GM18858 (cell line): Measurements from ENCODE around the gene RCHY1.
"Not testable (repeated sequence)": the region's sequence is repeated elsewhere in the genome, so short reads cannot be mapped to it uniquely, and the experiment has no call there.

ENCODE experiments used
- ATAC-seq: cut with Tn5 transposase; IDR thresholded peaks from one replicate; pipeline ENCODE4 v1.9.1; 2021; ENCODE audit not compliant: unreplicated experiment

RCHY1 gene

DNA sequence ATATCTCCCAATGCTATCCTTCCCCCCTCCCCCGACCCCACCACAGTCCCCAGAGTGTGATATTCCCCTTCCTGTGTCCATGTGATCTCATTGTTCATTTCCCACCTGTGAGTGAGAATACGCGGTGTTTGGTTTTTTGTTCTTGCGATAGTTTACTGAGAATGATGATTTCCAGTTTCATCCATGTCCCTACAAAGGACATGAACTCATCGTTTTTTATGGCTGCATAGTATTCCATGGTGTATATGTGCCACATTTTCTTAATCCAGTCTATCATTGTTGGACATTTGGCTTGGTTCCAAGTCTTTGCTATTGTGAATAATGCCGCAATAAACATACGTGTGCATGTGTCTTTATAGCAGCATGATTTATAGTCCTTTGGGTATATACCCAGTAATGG, 5.2 kb upstream of the RCHY1 start:
- ATAC-seq: not testable (repeated sequence)

GRCh38 chr4:75516144-75516543, 1.9 kb upstream of the RCHY1 start:
- no peak for ATAC-seq

- ATAC-seq: no peak
These were observed 878 bp upstream of the RCHY1 start for GRCh38 chr4:75514949-75515612.

DNA sequence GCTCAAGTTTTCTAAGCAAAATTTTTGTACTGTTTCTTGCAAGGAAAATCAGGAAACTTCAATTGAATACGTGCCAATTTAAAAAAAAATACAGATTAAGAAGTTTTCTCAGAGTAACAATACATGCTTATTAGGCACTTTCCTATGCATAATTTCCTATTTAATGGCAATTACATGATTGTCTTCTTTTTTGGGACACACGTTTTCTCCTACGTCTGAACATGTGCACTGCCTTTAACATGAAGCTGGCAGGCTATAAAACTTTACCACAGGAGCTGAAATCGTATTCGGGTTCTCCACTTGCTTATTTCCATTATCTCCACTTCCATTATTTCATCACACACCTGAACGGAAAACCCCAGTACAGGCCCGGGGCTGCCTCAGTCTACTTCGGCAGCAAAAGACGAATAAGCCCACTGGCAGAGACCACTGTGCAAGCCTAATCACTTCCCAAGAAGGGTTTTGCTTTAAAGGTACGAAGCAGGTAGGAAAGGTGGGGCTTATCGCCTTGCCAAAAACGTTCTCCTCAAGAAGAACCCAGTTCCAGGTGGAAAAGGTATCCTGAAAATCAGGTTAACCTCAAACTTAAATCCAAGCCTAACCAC, 575 bp downstream of the RCHY1 start:
- ATAC-seq: no peak

- ATAC-seq: no peak
These were observed 1.6 kb downstream of the RCHY1 start for GRCh38 chr4:75512386-75513211.

- ATAC-seq: no peak
These were observed 2.4 kb downstream of the RCHY1 start for GRCh38 chr4:75511841-75512240.

DNA sequence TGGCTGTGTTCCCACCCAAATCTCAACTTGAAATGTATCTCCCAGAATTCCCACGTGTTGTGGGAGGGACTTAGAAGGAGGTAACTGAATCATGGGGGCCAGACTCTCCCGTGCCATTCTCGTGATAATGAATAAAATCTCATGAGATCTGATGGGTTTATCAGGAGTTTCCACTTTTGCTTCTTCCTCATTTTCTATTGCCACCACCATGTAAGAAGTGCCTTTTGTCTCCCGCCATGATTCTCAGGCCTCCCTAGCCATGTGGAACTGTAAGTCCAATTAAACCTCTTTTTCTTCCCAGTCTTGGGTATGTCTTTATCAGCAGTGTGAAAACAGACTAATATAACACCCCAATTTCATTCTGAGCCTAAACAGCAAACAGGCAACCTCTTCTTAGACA, 4.6 kb downstream of the RCHY1 start:
- not testable (repeated sequence) for ATAC-seq

- ATAC-seq: no peak
These were observed 8.6 kb downstream of the RCHY1 start for GRCh38 chr4:75505630-75506029.

DNA sequence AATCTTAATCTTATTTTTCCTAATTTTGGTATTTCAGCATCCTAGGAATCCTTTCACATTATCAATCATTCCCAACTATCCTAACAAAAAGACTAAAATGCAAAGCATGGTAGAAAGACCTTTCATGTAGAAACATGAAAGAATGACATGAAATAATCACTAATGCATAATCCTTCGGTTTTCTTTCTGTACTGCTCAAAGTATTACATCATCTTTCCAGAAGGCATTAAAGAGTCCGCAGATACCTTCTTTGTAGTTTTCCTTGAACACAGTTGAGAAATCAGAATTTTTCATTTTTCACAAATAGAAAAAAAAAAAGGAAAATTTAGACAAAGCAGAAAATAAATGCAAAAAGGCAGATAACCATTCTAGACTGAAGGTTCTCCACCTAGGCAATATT, 11.5 kb downstream of the RCHY1 start:
- no peak for ATAC-seq

GRCh38 chr4:75499900-75500299, 14.3 kb downstream of the RCHY1 start:
- ATAC-seq: no peak

DNA sequence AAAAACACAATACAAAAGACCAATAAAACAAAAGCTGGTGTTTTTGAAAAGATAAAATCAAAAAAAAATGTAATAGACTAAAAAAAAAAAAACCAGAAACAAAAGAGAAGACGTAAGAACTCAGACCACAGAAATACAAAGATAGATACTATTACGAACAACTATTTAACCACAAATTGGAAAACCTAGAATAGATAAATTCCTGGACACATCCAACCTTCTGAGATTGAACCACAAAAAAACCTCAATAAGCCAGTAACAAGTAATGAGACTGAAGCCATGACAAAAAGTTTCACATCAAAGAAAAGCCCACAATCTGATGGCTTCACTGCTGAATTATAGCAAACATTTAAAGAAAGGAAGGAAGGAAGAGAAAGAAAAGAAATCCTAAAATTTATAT, 16.2 kb downstream of the RCHY1 start:
- ATAC-seq: no peak

GRCh38 chr4:75497133-75497532, 17.1 kb downstream of the RCHY1 start:
- ATAC-seq: no peak

- ATAC-seq: no peak
These were observed 17.8 kb downstream of the RCHY1 start for GRCh38 chr4:75496406-75496805.

DNA sequence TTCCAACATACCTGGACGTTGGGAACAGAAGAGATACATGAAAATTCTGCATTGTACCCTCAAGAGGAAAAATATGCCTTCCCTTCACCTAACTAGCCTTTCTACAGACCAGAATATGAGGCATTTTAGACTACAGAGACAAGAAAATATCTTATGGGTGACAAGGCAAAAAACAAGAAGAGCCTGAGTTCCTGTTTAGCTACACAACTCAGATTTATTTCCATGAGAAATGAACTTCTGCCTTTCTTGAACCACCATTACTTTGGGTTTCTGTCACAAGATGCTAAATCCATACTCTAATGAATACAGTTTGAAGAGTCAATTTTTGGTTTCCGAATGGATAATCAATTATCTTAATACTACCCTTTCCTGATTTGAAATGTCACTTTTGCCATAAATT, 18.7 kb downstream of the RCHY1 start:
- ATAC-seq: no peak

GRCh38 chr4:75494563-75494962, 19.6 kb downstream of the RCHY1 start:
- no peak for ATAC-seq

DNA sequence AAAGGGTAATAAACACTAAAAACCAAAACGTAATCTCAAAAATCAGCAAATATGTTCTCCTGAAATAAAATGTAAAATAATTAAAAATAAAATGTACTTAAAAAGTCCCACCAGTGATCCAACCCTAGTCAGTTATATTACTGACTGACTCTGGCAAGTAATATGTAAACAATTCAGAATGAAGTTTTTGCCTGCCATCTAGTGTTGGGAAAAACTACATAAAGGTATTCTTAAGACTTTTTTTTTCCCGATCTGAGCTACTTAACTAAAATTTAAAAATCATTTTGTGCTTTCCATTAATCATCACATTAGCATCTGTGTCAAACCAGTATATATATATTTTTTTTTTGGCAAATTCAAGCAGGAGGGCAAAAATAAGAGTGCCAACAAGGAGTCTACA, 24.0 kb downstream of the RCHY1 start:
- no peak for ATAC-seq

DNA sequence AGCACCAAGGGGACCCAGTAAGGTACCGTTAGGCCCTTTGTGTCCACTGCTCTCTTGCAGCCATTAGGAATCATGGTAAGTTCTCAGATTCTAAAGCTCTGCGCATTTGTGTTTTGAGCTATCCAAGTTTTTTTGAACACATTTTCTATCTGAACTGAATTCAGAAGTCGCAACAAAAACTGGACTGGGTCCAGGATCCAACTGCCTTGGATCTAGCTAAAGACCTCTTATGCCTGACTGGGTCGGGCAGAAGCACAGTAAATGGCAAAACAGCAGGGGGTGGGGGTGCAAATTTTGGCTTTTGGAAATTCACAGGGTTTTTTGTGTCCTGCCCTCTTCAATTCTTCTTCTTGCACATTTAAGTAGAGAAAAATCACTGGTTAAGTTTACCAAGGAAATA, 30.0 kb downstream of the RCHY1 start:
- ATAC-seq: no peak

DNA sequence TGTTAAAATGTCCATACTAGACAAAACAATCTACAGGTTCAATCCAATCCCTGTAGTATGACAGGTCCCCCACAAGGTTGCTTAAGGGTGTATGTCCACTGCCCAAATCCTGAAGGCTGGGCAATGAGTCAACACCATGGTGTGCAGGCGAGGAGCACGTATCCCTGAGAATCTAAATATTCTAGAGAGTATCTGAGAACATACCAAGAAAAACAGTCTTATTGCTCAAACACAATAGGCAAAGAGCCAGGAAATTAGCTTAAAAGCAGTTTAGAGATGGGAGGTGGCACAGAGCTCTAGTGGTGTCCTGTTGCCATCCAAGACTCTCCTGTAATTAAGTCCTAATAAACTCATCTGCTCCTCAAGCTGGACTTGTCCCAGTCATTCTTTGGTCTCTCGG, 37.0 kb downstream of the RCHY1 start:
- ATAC-seq: no peak

DNA sequence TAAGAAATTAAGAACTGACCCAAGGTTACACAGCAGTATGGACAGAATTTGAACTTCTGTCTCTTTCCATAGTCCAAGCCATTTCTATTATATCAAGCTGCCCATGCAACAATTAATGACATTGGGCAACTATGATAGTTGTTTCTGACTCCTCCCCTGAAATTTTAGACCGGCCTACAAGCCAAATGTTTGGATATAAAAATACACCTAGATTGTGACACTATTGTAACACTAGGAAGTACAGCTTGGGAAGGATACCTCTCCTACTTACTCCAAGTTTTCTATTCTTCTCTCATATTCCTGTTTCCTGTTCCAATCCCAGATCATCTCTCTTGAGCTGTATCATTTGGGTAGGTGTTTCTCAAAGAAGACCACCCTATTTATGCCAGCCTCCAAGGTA, 43.5 kb downstream of the RCHY1 start:
- ATAC-seq: no peak

DNA sequence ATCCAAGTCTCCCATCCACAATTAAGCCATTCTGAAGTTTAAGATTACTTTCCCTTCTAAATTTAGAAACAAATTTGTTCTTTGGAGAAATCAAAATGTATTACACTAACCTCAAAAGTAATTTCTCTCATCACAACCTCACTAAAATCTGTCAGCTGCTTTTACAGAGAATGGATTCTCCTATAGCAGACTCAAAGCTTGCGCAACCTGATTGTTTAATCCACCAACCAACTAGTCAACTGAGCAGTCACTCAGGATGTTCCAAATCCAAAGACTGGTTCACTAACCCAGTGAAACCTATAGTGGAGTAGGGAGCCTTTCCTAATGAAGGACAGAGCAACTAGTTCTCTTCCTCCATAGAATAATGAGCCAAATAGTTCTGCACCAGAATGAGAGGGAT, 44.3 kb downstream of the RCHY1 start:
- no peak for ATAC-seq

DNA sequence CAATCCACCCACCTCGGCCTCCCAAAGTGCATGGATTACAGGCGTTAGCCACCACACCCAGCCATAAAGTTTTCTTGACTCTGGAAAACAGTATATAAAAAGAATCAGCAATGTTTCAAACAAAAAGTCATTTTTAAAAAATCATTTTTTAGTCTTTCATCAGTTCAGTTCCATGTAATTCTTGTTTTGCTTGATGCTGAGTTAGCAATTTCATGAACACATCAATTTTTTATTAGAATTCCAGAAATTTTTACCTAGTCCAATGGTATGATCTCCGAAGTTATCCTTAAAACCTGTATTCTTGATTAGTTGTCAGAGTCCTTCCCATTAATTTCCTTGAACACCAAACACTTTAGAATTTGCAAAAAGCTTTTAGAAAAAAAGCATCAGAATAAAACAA, 56.8 kb downstream of the RCHY1 start:
- no peak for ATAC-seq

DNA sequence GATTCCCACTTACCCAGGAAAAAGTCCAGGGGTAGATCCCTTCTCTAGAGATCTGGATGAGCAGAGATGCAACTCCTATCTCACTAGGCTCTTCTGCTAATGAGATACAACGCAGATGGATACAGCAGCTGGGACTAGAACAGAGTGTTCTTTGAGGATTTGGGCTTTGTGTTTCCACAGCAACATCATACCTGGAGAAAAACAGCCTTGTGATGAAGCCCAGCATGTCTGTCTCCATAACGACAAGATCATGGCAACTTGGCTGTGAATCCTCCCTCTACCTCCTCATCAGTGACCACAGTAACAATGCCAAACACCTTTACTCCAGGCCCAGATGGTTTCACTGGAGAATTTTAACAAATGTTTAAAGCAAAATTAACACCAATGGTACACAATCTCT, 80.1 kb downstream of the RCHY1 start:
- ATAC-seq: no peak
